ENCODE data around the gene PARD3B. TPM values are rescaled to one million over a fixed set of nuclear protein-coding genes. Genes with fewer than 3 reads are reported as not detected.

PARD3B gene
- total RNA-seq, 1 donor, result 53.1 TPM

DNA sequence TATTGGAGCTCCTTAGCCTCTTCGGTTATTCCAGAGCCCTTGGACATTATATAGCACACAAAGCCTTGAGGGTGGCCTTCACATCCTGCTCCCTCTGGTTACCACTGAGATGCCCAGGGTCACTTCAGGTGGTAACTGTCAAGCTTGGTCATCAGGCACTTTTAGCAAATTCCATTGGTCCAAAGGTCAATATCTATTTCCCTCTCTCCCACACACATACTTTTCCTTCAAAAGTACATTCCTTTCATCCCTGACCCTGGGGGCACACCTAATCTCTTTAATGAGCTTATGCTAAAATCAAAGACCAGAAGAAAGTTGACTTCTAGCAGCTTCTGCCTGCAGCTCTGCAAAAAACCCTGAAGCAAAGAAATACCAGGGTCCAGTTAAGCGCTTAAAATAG is 965.1 kb downstream of the PARD3B start:
- TF ChIP-seq CTCF (IDR thresholded peaks at IDR 0.05; ENCODE audit: insufficient read depth, low read depth, low read length), result no peak
- H3K4me3 ChIP-seq (ENCODE audit: low read depth, low read length), result no peak overlapping the region
- DNase-seq (ENCODE audit: low read depth), result no peak

DNA sequence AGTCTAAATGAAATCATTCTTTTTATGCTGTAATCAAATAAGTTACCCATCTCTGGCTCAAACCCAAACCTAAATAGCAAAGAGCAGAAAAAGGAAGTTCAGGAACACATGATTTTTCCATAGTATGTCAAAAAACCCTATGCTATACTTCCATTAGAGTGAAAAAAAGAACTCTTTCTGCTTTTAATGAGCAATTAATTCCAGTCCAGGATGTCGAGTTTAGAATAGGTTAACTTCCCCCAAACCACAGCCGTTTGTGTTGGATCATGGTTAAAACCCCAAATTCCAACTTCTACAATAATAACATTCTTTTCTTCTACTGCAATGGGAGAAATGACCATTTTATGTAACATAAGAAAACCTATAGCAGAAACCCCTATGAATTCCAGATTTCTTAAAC is 965.9 kb downstream of the PARD3B start:
- no peak for DNase-seq (ENCODE audit: low read depth)
- no peak for TF ChIP-seq CTCF (IDR thresholded peaks at IDR 0.05; ENCODE audit: insufficient read depth, low read depth, low read length)
- H3K4me3 ChIP-seq (ENCODE audit: low read depth, low read length), result no peak overlapping the region

GRCh38 chr2:205511641-205512040 is 966.4 kb downstream of the PARD3B start:
- no peak for TF ChIP-seq CTCF (IDR thresholded peaks at IDR 0.05; ENCODE audit: insufficient read depth, low read depth, low read length)
- no peak overlapping the region for H3K4me3 ChIP-seq (ENCODE audit: low read depth, low read length)
- no peak for DNase-seq (ENCODE audit: low read depth)

DNA sequence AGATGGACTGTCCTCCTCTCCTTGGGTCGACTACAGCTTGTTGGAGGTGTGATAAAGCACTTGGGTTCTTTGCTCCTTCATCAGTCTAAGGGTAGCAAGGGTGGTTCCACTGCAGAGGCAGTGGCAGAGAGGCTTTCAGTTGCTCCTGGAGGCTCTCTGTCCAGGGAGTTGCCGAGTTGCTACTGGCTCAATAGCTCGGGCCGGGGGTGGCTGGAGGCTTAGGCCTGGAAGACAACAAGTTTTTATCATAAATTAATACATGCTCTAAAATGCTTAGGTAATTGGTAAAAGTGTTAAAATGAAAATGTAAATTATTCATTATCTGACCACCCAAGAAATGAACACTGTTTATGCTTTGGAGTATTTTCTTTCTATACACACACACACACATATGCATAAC is 975.0 kb downstream of the PARD3B start:
- no peak for TF ChIP-seq CTCF (IDR thresholded peaks at IDR 0.05; ENCODE audit: insufficient read depth, low read depth, low read length)
- no peak for DNase-seq (ENCODE audit: low read depth)
- no peak overlapping the region for H3K4me3 ChIP-seq (ENCODE audit: low read depth, low read length)

- H3K4me3 ChIP-seq (ENCODE audit: low read depth, low read length), result no peak overlapping the region
- DNase-seq (ENCODE audit: low read depth), result no peak
- TF ChIP-seq CTCF (IDR thresholded peaks at IDR 0.05; ENCODE audit: insufficient read depth, low read depth, low read length), result no peak
Observed at GRCh38 chr2:205524656-205525055, 979.4 kb downstream of the PARD3B start.

GRCh38 chr2:205527801-205528200 is 982.5 kb downstream of the PARD3B start:
- TF ChIP-seq CTCF (IDR thresholded peaks at IDR 0.05; ENCODE audit: insufficient read depth, low read depth, low read length), result no peak
- no peak for DNase-seq (ENCODE audit: low read depth)
- no peak overlapping the region for H3K4me3 ChIP-seq (ENCODE audit: low read depth, low read length)

GRCh38 chr2:205531072-205531471 is 985.8 kb downstream of the PARD3B start:
- TF ChIP-seq CTCF (IDR thresholded peaks at IDR 0.05; ENCODE audit: insufficient read depth, low read depth, low read length), result no peak
- no peak overlapping the region for H3K4me3 ChIP-seq (ENCODE audit: low read depth, low read length)
- no peak for DNase-seq (ENCODE audit: low read depth)
